ENCODE data around the gene GNPTG.

Gene GNPTG

GRCh38 chr16:1333854-1334700, 17.7 kb upstream of the GNPTG start:
- DNase-seq (ENCODE audit: low spot score) = no peak

GRCh38 chr16:1334739-1335138, 17.0 kb upstream of the GNPTG start:
- DNase-seq (ENCODE audit: low spot score) = no peak

GRCh38 chr16:1335211-1335971, 16.3 kb upstream of the GNPTG start:
- no peak for DNase-seq (ENCODE audit: low spot score)

GRCh38 chr16:1335996-1336395, 15.7 kb upstream of the GNPTG start:
- no peak for DNase-seq (ENCODE audit: low spot score)

GRCh38 chr16:1336619-1337018, 15.1 kb upstream of the GNPTG start:
- DNase-seq (ENCODE audit: low spot score) = no peak

- DNase-seq (ENCODE audit: low spot score) = no peak
Measured at GRCh38 chr16:1337486-1337885, 14.2 kb upstream of the GNPTG start.

- DNase-seq (ENCODE audit: low spot score) = no peak
Measured at GRCh38 chr16:1338119-1338730, 13.5 kb upstream of the GNPTG start.

GRCh38 chr16:1338855-1339675, 12.7 kb upstream of the GNPTG start:
- DNase-seq (ENCODE audit: low spot score) = no peak

GRCh38 chr16:1340730-1341494, 10.8 kb upstream of the GNPTG start:
- DNase-seq (ENCODE audit: low spot score) = no peak

- no peak for DNase-seq (ENCODE audit: low spot score)
Measured at GRCh38 chr16:1341495-1342420, 10.0 kb upstream of the GNPTG start.

- peak; percentile 97 for DNase-seq (ENCODE audit: low spot score)
Measured at GRCh38 chr16:1342526-1343427, 9.0 kb upstream of the GNPTG start.

- no peak for DNase-seq (ENCODE audit: low spot score)
Measured at GRCh38 chr16:1343428-1344242, 8.1 kb upstream of the GNPTG start.

- DNase-seq (ENCODE audit: low spot score) = no peak
Measured at GRCh38 chr16:1344499-1344898, 7.2 kb upstream of the GNPTG start.

- DNase-seq (ENCODE audit: low spot score) = no peak
Measured at GRCh38 chr16:1345087-1345486, 6.6 kb upstream of the GNPTG start.

GRCh38 chr16:1345651-1346421, 5.9 kb upstream of the GNPTG start:
- DNase-seq (ENCODE audit: low spot score) = no peak

- DNase-seq (ENCODE audit: low spot score) = no peak
Measured at GRCh38 chr16:1346422-1347285, 5.1 kb upstream of the GNPTG start.

Measured in activated CD4-positive, alpha-beta T cell treated with anti-CD3 and anti-CD28 coated beads, Interleukin-2, Interleukin-4, amounts not matched to agents 100 ng/mL and 50 ng/mL, durations not matched to agents 16 hours and 8 hours (primary cell).